Mammary epithelial cell (primary cell): ENCODE measurements around the gene INO80.

ENCODE experiments used
- EZH2 ChIP-seq: IDR thresholded peaks from 2 replicates; pipeline ENCODE4 v1.6.1; 2012; ENCODE audit warnings: low read length, inconsistent platforms, borderline replicate concordance
- TF ChIP-seq, protein P1 (sequence below), 2 donors: IDR thresholded peaks in 1 of 2; conservative IDR thresholded peaks in 1 of 2; 2 replicates each; pipeline ENCODE4 v1.5.1; 2011 to 2012; ENCODE audit warnings: inconsistent platforms in 2 of 2, low read length in 2 of 2, mild to moderate bottlenecking in 2 of 2, control low read depth in 1 of 2, low read depth in 1 of 2; ENCODE audit not compliant: insufficient read depth in 1 of 2; ENCODE audit errors: extremely low read depth in 1 of 2

DNA sequence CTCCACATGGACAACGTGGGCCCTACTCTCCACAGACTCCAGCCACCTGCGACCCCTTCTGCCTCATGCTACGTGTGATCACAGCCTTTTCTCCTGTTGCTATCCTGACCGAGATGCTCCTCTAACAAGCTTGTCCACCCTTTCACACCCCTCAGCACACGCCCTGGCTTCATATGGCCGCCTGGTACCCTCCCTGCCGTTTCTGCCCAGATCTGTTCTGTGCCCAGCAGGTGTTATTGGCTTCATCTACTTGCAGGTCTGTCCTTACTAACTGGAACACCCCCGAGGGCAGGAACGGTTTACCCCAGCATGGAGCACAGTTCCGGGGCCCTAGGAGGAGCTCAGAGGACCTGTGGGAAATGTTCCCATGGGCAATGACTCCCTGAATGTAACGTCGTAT is 152.9 kb downstream of the INO80 start:
- TF ChIP-seq, protein P1, sequence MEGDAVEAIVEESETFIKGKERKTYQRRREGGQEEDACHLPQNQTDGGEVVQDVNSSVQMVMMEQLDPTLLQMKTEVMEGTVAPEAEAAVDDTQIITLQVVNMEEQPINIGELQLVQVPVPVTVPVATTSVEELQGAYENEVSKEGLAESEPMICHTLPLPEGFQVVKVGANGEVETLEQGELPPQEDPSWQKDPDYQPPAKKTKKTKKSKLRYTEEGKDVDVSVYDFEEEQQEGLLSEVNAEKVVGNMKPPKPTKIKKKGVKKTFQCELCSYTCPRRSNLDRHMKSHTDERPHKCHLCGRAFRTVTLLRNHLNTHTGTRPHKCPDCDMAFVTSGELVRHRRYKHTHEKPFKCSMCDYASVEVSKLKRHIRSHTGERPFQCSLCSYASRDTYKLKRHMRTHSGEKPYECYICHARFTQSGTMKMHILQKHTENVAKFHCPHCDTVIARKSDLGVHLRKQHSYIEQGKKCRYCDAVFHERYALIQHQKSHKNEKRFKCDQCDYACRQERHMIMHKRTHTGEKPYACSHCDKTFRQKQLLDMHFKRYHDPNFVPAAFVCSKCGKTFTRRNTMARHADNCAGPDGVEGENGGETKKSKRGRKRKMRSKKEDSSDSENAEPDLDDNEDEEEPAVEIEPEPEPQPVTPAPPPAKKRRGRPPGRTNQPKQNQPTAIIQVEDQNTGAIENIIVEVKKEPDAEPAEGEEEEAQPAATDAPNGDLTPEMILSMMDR (conservative IDR thresholded peaks at IDR 0.05 in 1 of 2, IDR thresholded peaks at IDR 0.05 in 1 of 2; ENCODE audit: extremely low read depth in 1 of 2, insufficient read depth in 1 of 2, low read depth in 1 of 2, low read length in 2 of 2), result no peak
- no peak for TF ChIP-seq EZH2
